Stimulated activated CD4-positive, alpha-beta T cell treated with anti-CD3 and anti-CD28 coated beads, Interleukin-15, amount 100 ng/mL, for 24 hours (primary cell): ENCODE data around the gene UPK3A.

ENCODE experiments used
- DNase-seq: peaks from one replicate; pipeline ENCODE4 v3.0.0-alpha.2; 2020

UPK3A gene

GRCh38 chr22:45332001-45332400 is 47.3 kb downstream of the UPK3A start:
- DNase-seq, result no peak

- DNase-seq, result no peak
Measured at GRCh38 chr22:45334068-45334467, 49.3 kb downstream of the UPK3A start.

GRCh38 chr22:45334528-45334927 is 49.8 kb downstream of the UPK3A start:
- no peak for DNase-seq

GRCh38 chr22:45335021-45335818 is 50.5 kb downstream of the UPK3A start:
- DNase-seq, result no peak

GRCh38 chr22:45335854-45336522 is 51.2 kb downstream of the UPK3A start:
- DNase-seq, result no peak

- DNase-seq, result no peak
Measured at GRCh38 chr22:45336971-45337431, 52.3 kb downstream of the UPK3A start.

- no peak for DNase-seq
Measured at GRCh38 chr22:45337536-45337935, 52.8 kb downstream of the UPK3A start.

GRCh38 chr22:45338795-45339194 is 54.0 kb downstream of the UPK3A start:
- no peak for DNase-seq

GRCh38 chr22:45340323-45340722 is 55.6 kb downstream of the UPK3A start:
- no peak for DNase-seq

- DNase-seq, result peak; percentile 69
Measured at GRCh38 chr22:45341498-45341897, 56.7 kb downstream of the UPK3A start.

GRCh38 chr22:45343143-45343542 is 58.4 kb downstream of the UPK3A start:
- no peak for DNase-seq

GRCh38 chr22:45344334-45344733 is 59.6 kb downstream of the UPK3A start:
- no peak for DNase-seq
